A673 (cell line): ENCODE measurements around the gene PRKD1.

Experiments used
- CTCF ChIP-seq: fragments of 300-800, 200-600 bp; sonication (generic); conservative IDR thresholded peaks from 2 replicates; pipeline ENCODE4 v1.5.1; 2017; ENCODE audit warnings: low read depth, mild to moderate bottlenecking, antibody characterized with exemption, low read length, moderate library complexity, mixed read lengths
- EZH2 ChIP-seq: fragments of 200-600 bp; sonication (generic); IDR thresholded peaks from 2 replicates; pipeline ENCODE4 v1.6.1; 2017; ENCODE audit warnings: borderline replicate concordance, low read depth, mild to moderate bottlenecking, mixed read lengths, antibody characterized with exemption, low read length; ENCODE audit not compliant: poor library complexity, severe bottlenecking

GRCh38 chr14:29905543-29905942 is 22.1 kb downstream of the PRKD1 start:
- TF ChIP-seq EZH2 (no peak), CTCF (no peak)
